Stimulated activated CD8-positive, alpha-beta memory T cell treated with anti-CD3 and anti-CD28 coated beads, Interleukin-4, amount 100 ng/mL, for 24 hours (primary cell): Measurements from ENCODE around the gene ARAP3.

ENCODE experiments used
- DNase-seq: peaks from one replicate; pipeline ENCODE4 v3.0.0-alpha.2; 2020; ENCODE audit warnings: low read depth

The ARAP3 gene

DNA sequence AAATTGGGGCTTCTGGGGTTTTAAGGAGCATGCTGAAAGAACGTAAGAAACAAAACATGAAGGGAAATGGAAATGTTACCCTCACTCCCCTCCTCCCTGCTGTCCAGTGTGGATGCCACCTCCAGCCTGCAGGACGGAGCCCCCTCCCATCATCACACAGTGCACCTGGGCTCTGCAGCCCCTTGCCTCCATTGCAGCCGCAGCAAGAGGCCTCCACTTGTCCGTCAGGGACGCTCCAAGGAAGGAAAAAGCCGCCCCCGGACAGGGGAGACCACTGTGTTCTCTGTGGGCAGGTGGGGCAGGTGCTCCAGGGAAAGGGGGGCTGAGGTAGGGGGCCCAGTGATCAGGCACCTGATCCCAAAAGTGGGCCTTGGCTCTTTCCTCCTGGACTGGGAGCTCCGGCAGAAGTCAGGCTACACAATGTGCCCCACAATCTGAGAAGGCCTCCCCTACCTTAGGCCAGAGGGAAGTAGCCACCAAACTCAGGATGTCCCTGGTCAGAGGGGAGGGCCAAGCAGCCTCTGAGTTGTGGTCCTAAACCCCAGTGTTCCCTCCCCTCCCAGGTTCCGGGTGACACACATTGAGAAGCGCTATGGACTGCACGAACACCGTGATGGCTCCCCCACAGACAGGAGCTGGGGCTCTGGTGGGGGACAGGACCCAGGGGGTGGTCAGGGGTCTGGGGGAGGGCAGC lies 42.5 kb downstream of the ARAP3 start:
- no peak for DNase-seq

DNA sequence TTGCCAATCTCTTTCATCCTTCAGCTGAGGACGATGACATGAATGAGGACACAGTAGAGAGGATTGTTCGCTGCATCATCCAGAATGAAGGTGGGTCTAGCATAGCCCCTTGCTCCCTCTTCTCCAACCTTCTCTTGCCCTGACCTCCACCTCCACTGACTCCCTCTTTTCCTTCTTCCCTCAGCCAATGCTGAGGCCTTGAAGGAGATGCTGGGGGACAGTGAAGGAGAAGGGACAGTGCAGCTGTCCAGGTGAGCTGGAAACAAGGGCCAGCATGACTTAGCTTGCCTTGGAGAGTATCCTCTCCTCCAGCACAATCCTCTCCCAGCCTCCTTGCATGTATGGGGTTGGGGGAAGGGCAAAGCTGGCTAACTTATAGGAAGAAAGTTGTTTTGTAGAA lies 43.3 kb downstream of the ARAP3 start:
- no peak for DNase-seq

DNA sequence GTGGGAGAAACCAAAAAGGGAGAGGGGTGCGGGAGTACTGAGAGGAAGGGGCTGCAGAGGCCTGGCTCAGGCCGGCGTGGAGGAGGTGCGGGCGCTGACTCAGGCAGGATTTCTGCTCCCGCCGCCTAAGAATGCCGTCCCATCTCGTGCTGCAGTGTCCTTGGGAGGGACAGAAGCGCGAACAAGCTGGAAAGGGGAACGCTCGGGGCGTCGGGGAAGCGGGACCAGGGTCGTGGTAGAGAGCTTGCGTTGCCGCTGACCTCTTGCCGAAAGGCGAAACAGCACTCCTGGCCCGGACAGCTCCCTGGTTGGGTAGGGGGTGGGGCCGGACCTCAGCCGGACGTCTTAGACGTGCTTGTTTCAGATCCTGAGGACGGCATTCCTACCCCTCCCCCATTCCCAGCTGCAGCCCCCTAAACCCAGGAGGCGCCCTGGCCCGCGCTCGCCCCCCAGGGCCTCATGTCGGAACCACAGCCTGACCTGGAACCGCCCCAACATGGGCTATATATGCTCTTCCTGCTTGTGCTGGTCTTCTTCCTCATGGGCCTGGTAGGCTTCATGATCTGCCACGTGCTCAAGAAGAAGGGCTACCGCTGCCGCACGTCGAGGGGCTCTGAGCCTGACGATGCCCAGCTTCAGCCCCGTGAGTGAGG lies 44.1 kb downstream of the ARAP3 start:
- peak; percentile 43 for DNase-seq

DNA sequence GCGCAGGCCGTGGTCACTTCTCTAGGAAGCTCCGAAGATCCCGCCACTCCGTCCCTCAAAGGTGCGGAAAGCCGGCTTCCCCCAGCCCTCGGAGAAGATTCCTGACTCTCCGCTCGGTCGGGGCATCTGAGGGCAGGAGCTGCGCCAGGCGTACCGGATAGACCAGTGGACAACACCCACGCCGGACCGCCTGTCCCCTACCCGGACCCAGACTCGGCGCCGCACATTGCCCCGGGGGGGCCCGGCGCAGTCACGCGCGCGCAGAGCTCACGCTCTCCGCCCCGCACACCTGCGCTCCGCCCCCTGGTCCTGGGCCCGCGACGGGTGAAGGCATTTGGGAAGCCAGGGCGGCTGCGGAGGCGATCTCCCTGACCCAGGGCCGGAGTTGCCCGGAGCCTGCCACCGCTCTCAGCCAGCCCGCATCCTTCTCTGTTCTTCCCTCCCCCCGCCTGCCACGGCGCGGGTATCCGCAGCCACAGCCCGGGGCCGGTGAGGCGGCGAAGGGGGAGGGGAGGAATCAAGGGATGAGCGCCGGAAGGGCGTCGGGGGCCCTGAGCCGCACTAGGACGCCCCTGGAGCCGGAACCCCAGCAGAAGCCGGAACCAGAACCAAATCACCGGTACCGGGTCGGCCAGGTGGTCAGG lies 44.8 kb downstream of the ARAP3 start:
- DNase-seq: peak; percentile 42

DNA sequence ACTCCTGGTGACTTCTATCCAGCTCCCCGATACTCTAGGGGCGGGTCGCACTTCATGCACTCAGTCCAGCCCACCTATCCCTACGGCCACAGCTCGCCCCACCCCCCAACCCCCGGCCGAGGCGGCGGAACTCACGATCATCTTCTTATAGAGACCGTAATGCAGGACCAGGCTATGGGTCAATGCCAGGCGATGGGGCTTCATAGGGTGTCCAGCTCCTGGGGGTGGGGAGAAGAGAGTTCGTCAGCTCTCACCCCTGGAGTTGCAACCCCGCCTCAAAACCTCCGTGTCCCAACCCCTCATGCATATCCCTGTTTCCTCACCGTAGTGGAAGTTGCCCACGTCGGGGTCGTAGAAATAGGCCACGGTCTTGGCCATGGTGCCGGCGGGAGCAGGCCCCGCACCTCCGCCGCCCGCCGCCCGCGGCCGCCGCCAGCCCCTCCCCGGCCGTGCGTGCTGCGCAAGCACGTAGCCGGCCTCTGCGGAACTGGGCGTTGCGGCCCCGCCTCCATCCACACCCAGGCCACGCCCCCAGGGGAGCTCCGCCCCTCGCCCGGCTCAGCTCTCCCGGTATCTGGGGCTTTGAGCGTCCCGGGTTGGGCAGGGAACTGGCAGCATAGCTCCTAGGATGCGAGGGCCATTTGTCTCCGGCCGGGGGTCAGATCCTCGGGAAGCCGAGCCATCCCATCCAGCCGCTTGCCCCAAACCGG lies 45.5 kb downstream of the ARAP3 start, which contains the start of the genes HDAC3 and RELL2:
Gene HDAC3 (minus strand): TSS at position 437 of the 710 bp plus-strand sequence. CDS start 59 bp downstream, at position 378.
Gene RELL2 (plus strand): TSS at position 585 of the 710 bp plus-strand sequence. CDS start 1,229 bp downstream, outside the sequence.
- peak; percentile 86 for DNase-seq

DNA sequence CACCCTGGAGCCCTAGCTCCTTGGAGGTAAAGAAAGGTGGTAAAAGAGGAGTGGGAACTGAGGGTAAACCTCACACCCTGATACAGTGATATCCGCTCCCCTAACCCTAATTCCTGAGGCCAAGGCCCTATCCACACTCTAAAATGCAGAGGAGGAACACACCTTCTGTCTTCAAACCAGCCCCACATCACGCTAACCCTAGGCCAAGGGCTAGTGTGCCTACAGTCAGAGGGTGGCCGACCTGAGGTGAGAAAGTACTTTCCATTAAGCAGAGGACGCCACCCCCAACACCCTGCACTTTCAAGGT lies 46.0 kb downstream of the ARAP3 start:
- no peak for DNase-seq

DNA sequence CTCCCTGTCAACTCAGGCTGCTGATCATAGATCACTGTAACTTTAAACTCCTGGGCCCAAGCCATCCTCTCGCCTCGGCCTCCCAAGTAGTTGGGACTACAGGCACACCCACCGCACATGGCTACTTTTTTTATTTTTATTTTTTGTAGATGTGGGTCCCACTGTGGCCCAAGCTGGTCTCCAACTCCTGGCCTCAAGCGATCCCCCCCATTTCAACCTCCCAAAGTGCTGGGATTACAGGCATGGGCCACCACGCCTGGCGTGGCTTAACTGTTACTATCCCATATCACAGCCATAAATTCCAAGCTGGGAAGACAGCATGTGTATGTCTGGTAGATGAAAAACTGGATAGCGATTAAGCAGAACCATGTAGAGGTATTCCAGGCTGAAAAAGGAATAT lies 46.4 kb downstream of the ARAP3 start:
- no peak for DNase-seq

DNA sequence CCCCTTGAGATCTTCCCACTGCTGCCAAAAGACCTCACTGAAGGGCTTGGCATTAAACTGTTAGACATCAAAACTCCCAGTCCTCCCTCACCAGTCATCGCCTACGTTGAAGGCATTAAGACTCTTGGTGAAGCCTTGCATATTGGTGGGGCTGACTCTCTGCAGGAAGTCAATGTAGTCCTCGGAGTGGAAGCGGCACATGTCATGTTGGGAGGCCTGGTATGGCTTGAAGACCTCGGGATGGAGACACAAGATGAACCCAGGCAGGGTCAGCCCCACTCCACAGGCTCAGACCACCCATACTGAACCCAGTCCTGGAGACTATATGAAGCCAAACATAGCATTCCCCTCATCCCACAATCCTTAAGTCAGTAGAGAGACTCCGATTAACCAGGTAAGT lies 47.3 kb downstream of the ARAP3 start:
- DNase-seq: no peak

DNA sequence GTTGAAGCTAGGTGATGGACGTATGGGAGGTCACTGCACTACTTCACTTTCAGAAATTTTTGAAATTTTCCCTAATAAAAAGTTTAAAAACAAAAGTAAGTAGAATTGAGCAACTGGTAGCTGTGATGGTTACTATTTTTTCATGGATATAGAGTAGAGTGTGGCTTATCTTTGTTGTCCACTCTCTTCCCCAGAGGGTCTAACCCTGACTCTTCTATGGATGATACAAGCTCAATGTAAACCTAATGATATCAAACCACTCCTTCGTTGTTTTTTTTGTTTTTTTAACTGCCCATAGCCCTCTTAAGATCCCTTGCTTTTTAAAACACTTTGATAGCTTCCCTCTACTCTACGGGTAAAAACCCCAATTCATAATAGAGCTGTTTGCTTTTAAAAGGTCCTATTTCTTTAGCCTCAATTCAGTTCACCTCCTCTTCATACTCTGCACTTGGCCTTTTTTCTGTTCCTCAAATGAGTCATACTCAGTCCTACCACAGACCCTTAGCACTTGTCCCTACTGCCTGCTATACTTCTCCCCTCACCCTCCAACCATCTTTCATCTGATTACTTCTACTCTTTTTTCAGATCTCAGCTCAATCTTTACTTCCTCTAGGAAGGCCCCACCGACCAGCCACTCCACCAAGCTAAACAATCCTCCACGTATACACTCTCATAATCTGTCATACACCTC lies 48.0 kb downstream of the ARAP3 start:
- DNase-seq: no peak

DNA sequence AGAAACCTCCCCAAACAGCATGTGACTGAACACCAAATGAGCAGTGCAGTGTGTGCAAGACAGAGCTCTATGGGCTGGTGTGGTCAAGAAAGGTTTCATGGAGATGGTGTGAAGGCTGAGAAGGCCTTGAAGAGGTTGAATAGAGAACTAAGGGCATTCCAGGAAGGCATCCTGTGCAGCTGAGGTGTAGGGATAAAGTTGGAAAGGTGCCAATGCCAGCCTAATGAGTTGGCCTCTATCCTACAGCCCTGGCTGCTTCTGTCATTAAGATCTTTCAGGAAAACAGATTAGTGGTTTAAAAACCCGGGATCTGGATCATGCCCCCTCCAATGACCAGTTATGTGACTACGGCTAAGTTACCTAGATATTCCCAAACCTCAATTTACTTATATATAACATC lies 49.4 kb downstream of the ARAP3 start:
- no peak for DNase-seq

DNA sequence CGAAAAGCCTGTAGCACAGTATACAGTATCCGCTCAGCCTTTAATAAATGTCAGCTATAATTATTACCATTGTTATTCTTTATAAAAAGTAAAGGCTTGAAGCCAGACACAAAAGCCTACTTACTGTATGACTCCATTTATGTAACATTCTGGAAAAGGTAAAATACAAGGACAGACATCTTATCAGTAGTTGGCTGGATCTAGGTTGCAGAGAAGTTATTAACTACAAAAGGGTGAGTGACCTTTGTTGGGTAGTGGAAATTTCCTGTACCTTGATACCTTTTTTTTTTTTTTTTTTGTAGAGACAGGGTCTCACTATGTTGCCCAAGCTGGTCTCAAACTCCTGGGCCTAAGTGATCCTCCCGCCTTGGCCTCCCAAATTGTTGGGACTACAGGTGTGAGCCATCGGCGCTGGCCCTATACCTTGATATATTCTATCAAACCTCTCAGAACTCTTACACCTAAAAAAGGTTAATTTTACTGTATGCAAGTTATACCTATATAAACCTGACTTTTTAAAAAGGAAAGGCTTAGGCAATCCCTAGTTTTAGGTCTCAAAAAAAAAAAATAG lies 51.4 kb downstream of the ARAP3 start:
- no peak for DNase-seq

DNA sequence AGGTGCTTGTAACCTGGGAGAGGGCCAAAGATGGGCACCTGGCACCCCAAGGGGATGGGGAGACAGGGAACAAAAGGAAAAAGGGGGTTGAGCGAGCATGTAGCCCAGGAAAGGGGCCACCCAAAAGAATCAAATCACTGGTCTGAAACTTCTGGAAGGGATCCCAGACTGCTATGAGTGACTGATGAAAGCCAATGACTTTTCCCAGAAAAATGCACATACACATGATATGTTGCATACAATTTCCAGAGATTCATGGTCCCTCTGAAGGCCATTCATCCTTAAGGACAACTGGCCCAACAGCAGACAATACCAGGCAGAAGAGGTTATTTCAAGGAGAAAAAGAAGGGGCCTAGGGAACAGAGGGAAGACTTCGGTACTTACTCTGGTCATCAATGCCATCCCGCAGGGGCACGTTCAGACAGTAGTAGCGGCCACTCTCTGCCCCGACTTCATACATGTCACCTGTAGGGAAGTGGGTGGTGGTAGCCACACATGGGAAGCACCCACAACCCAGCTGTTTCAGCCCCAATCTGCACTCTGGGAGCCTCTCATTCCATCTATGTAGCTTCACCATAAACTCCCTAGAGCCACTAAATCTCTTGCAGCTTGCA lies 53.7 kb downstream of the ARAP3 start:
- no peak for DNase-seq

DNA sequence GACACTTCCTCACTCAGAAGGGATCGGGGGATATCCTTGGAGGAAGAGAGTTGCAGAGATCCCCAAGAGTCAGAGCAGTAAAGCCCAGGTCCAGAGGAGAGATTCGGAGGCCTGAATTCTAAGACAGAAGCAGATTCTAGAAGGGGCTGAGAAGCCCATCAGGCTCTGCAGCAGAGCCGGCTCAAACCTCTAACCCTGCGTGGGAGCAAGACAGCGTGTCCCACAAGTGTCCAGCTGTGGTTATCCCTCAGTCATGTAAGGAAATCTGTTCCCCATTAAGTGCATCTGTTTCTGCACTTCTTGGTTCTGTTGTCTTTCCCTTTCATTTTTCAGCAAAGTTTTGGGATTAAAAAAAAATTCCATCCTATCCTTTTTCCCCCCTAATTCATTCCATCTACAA lies 58.4 kb downstream of the ARAP3 start:
- DNase-seq: no peak

DNA sequence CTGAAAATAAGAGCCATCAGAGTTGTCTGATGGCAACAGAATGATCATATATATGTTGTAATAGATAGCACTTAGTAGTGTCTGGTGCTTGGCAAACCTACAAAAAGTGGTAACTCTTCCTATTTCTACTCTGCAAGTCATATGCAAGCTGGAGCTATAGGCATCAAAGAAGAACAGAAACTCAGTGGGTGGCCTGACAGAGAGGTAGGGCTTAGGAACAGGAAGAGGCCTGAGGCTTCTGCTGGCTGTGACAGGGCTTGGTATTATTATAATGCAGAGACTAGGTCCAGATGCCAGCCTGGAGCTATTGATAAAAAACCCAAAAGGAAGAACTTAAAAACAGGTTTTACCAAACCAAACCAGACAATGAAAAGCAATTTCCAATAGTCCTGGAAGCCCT lies 58.8 kb downstream of the ARAP3 start:
- DNase-seq: no peak

DNA sequence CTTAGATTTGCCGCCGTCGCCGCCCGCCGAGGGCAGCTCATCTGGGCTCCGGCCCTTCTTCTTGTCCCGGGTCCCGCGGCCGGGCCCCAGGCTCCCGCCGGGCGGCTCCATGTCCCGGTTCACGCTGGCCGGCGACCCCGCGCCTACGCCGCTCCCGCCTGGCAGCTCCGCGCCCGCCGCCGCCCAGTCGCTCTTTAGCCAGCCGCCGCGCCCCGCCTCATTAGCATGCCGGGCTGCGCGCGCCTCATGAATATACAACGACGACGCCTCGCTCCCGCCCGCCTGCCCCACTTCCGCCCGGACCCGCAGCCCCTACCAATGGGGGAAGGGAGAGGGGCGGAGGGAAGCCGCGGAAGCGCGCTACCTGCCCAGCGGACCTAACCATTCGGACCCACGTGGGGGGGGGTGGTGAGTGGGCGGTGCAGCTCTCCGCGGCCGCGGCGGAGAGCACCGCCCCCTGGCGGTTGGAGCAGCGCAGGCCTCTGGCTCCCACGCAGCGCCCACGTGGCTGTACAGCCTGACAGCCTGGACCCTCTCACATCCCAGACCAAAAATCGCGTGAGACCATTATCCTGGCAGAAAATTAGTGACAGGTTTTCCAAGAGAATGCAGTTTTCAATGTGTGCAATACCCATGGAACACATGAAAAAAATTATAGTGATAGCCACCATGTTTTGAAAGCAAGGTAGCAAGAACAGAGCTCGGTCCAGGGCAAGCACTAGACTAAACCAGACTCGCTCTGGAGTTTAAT lies 63.1 kb downstream of the ARAP3 start, which contains the start of gene DIAPH1:
Gene DIAPH1 (minus strand): TSS at position 197 of the 751 bp plus-strand sequence. CDS start 86 bp downstream, at position 111.
- DNase-seq: peak; percentile 99

DNA sequence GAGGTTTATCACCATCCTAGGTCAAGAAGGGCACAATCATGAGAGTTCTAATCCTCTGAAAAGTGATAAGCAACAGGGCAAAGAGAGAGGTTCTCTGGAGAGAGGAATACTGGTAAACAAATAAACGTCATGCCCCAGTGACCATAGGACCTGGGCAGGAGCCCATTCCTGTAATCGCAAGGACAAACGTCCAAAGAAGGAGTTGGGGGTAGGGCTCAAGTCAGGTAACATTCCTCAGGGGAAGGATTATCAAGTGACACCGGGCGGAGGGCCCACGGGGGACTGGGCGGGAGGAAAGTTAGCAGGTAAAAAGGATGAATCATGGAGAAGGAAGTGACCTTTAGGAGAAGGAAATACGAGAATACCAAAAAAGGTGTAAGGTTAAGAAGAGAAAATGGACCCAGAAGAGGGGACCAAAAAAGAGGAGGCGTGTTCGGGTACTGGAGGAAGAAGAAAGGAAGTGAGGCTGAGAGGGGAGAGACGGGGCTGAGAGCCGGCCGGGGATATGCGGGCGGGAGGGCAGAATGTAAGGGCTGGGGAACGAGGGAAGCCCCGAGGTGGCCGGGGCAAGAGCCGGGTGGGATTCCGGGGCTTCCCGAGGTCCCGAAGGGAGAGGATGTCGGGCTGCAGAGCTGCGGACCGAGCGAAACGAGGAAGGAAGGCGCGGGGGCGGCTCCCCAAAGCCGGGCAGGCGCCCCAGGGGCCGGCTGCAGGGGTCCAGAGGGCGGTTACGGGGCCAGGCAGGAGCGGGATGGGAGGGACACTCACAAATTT lies 63.8 kb downstream of the ARAP3 start:
- DNase-seq: peak; percentile 45

DNA sequence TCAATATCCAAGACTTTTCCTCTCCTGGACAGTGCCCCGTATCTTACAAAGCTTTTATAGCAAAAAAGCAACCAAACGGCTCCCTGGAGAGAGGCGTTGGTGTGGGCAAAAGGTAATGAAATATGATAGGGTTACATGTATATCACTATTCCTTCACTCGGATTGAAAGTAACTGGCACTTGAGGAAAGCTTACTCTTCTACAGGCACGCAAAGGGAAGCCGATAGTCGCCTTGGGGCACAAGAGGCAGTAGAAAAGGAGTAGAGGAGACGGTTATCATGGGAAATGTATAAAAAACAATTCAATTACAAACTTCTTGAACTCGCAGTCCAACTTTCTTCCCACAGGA lies 64.4 kb downstream of the ARAP3 start:
- DNase-seq: no peak

DNA sequence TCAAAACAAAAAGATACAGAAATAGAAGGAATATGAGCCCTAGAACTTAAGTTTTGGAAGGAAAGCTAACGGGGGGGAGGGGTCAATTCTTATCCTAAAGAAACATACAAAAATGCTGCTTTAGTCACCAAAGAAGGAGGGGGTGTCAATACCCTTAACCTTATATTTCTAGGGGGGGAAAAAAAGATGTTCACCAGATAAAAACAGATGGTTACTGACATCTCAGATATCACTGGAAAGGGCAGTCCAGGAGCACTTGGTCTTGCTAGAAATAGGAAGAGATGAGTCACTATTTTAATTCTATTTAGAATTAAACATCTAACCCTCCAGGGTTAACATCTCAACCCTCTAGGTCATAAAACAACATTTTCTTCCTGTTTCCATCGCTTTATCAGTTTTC lies 64.9 kb downstream of the ARAP3 start:
- no peak for DNase-seq

DNA sequence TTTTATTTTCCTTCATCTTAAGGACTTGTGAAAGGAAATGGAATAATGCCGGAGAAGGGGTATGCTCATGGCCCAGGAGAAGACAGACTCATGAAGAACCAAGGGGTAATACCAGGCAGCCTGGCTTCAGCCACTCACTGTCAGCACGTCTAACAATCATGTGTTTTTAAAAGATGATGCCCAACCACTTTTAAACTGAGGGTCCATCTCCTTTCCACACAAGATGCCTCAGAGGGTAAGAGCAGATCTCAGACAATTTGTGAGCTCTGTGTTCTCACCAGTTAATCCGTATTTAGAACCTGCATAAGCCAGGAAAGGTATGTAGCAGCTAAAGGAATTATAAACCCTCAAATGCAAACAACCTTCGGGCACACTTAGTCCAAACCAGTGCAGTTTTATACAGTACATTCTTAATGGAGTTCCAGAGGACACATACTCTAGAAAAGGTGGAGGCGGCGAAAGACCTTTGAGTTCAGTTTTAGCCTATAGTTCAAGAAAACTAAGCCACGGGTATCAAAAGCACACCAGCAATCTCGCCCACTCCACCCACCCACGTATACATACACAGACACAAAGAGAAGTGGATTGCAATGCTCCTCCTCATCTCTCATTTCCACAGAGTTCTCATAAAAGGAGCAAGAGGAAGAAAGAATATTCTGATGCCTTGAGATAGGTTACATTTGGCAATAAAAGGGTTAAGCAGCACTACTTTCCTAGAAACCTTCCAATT lies 65.9 kb downstream of the ARAP3 start:
- no peak for DNase-seq
